Measurements from ENCODE around the gene ABHD15.

ABHD15 gene, protein sequence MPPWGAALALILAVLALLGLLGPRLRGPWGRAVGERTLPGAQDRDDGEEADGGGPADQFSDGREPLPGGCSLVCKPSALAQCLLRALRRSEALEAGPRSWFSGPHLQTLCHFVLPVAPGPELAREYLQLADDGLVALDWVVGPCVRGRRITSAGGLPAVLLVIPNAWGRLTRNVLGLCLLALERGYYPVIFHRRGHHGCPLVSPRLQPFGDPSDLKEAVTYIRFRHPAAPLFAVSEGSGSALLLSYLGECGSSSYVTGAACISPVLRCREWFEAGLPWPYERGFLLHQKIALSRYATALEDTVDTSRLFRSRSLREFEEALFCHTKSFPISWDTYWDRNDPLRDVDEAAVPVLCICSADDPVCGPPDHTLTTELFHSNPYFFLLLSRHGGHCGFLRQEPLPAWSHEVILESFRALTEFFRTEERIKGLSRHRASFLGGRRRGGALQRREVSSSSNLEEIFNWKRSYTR

DNA sequence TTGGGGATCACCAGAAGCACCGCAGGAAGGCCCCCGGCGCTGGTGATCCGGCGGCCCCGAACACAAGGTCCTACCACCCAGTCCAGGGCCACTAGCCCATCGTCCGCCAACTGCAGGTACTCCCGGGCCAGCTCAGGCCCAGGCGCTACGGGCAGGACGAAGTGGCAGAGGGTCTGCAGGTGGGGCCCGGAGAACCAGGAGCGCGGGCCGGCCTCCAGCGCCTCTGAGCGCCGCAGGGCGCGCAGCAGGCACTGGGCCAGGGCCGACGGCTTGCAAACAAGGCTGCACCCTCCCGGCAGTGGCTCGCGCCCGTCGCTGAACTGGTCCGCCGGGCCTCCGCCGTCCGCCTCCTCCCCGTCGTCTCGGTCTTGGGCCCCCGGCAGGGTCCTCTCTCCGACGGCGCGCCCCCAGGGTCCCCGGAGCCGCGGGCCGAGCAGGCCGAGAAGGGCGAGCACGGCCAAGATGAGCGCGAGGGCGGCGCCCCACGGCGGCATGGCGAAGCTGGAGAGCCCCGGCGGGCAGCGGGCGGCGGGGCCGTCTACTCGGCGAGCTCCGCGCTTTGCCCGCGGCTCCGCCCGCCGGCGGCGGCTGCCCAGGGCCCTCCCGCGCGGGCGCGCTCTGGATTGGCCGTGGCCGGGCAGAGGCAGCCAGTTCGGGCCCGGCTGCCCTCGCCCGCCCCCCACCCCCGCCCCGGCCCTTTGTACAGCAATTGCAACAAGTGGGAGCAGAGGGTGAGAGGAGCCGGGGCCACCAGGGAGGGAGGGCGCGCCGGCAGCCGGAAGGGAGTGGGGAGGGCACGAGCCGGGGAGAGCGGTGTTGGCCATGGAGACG lies at the start of gene ABHD15:
ABHD15 (minus strand) TSS at position 565 of the 831 bp plus-strand sequence; CDS start at position 494, 71 bp downstream.
- H4K20me1 ChIP-seq (ENCODE audit: control insufficient read depth, insufficient read depth, low read depth, low read length): no peaks in the 10 kb centered on the region

DNA sequence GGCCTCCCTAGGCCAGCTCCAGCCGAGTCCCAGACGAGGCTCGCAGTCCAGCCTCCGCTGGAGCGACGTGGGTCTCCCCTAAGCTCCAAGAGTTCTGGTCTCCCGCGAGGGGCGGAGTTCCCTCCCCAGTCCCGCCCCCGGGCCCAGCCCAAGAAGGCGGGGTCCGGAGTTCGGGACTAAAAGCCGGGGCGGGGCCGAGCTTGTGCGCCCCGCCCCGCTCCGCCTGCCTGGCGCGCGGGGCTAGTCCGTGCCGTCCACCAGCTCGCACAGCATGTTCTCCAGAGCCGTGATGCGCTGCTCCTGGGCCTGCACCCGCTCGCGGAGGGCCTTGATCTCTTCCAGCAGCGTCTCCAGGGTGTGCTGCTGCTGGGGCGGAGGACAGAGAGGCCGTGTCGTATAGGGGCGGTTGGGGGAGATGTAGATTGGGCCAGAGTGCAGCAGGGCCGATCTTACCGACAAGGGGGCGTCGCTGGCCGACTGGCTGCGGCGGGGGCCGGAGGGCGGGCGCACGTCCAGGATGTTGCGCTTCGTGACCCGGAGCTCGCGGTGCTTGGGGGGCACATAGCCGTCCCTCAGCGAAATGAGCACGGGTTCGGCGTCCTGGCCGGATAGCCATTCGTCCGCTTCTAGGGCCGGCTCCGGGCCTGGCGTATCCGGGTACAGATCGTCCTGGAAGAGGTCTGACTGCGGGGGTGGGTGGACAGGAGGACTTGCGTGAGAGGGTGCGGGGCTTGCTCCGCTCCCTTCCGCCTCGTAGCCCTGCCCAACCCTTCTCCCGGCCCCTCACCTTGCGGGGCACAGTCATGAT lies 48.9 kb upstream of the ABHD15 start:
- H3K27ac ChIP-seq (ENCODE audit: low read depth, low read length): no peak overlapping the region
- peaks cover 50% of the 10 kb centered on the region for H3K4me1 ChIP-seq (ENCODE audit: control insufficient read depth, low read length)
- peak overlapping the region; percentile 70 for H3K4me3 ChIP-seq (ENCODE audit: low read length)
- H3K36me3 ChIP-seq (ENCODE audit: control insufficient read depth, low read length): peaks cover 9% of the 10 kb centered on the region; the same call in 1 of the 2 replicates
- H3K79me2 ChIP-seq (ENCODE audit: control insufficient read depth, low read length): no peaks in the 10 kb centered on the region
- peaks cover 17% of the 10 kb centered on the region for H4K20me1 ChIP-seq (ENCODE audit: control insufficient read depth, insufficient read depth, low read depth, low read length)
- peaks cover 3% of the 10 kb centered on the region for H3F3A ChIP-seq (ENCODE audit: control insufficient read depth, insufficient read depth)
- H3K4me2 ChIP-seq (ENCODE audit: low read length): peak overlapping the region; percentile 78
- TF ChIP-seq EZH2phosphoT487 (IDR thresholded peaks at IDR 0.05; ENCODE audit: borderline replicate concordance, low read length): no peak; the same call in 1 of the 2 replicates
- TF ChIP-seq, protein P1, sequence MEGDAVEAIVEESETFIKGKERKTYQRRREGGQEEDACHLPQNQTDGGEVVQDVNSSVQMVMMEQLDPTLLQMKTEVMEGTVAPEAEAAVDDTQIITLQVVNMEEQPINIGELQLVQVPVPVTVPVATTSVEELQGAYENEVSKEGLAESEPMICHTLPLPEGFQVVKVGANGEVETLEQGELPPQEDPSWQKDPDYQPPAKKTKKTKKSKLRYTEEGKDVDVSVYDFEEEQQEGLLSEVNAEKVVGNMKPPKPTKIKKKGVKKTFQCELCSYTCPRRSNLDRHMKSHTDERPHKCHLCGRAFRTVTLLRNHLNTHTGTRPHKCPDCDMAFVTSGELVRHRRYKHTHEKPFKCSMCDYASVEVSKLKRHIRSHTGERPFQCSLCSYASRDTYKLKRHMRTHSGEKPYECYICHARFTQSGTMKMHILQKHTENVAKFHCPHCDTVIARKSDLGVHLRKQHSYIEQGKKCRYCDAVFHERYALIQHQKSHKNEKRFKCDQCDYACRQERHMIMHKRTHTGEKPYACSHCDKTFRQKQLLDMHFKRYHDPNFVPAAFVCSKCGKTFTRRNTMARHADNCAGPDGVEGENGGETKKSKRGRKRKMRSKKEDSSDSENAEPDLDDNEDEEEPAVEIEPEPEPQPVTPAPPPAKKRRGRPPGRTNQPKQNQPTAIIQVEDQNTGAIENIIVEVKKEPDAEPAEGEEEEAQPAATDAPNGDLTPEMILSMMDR (IDR thresholded peaks at IDR 0.05; ENCODE audit: low read depth, low read length, poor library complexity, severe bottlenecking): no peak
- no peaks in the 10 kb centered on the region for H3K9me3 ChIP-seq (ENCODE audit: control insufficient read depth, insufficient read depth, low read length)
- H3K9me2 ChIP-seq (replicated peaks; ENCODE audit: control insufficient read depth, low read length): no peaks in the 10 kb centered on the region
- H3K27me3 ChIP-seq (ENCODE audit: control insufficient read depth, low read length): peaks cover 13% of the 10 kb centered on the region

More for the DNA sequence above, at the start of gene ABHD15:
- H3K27me3 ChIP-seq (ENCODE audit: control insufficient read depth, low read length): no peaks in the 10 kb centered on the region
- TF ChIP-seq, protein P1 (IDR thresholded peaks at IDR 0.05; ENCODE audit: low read depth, low read length, poor library complexity, severe bottlenecking): no peak
- TF ChIP-seq EZH2phosphoT487 (IDR thresholded peaks at IDR 0.05; ENCODE audit: borderline replicate concordance, low read length): no peak
- H3K36me3 ChIP-seq (ENCODE audit: control insufficient read depth, low read length): peaks cover 24% of the 10 kb centered on the region
- H3K9me3 ChIP-seq (ENCODE audit: control insufficient read depth, insufficient read depth, low read length): no peaks in the 10 kb centered on the region
- H3K27ac ChIP-seq (ENCODE audit: low read depth, low read length): peak within 1 kb of the TSS; percentile 89
- H3K4me2 ChIP-seq (ENCODE audit: low read length): peak within 1 kb of the TSS; percentile 88
- peak within 1 kb of the TSS; percentile 91 for H3K4me3 ChIP-seq (ENCODE audit: low read length)
- H3K79me2 ChIP-seq (ENCODE audit: control insufficient read depth, low read length): peaks cover 34% of the 10 kb centered on the region
- H3K4me1 ChIP-seq (ENCODE audit: control insufficient read depth, low read length): peaks cover 35% of the 10 kb centered on the region
- peaks cover 10% of the 10 kb centered on the region for H3F3A ChIP-seq (ENCODE audit: control insufficient read depth, insufficient read depth)
- H3K9me2 ChIP-seq (replicated peaks; ENCODE audit: control insufficient read depth, low read length): no peaks in the 10 kb centered on the region

DNA sequence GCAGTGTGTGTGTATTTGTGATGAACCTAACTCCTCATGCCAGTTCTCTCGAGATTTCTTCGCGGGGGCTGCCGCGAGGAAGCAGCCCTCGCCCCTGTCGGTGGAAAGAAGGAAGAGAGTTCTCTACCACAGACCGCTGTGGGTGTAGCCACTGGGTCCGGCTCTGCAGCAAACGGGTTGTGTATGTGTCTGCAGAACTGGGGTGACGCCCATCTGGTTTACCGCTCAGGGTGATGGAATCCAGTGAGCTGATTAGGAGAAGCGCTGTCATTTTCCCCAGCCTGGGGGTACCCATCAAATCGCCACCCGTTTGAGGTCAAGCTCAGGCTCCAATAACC lies 48.2 kb upstream of the ABHD15 start:
- Histone ChIP-seq H3K4me1 (ENCODE audit: control insufficient read depth, low read length) (peaks cover 50% of the 10 kb centered on the region), H3K4me2 (ENCODE audit: low read length) (peak overlapping the region; percentile 78), H3K9me3 (ENCODE audit: control insufficient read depth, insufficient read depth, low read length) (no peaks in the 10 kb centered on the region), H3F3A (ENCODE audit: control insufficient read depth, insufficient read depth) (peaks cover 3% of the 10 kb centered on the region), H3K36me3 (ENCODE audit: control insufficient read depth, low read length) (peaks cover 10% of the 10 kb centered on the region; the same call in 1 of the 2 replicates), H3K9me2 (replicated peaks; ENCODE audit: control insufficient read depth, low read length) (no peaks in the 10 kb centered on the region), H3K4me3 (ENCODE audit: low read length) (peak overlapping the region; percentile 70), H3K27ac (ENCODE audit: low read depth, low read length) (no peak overlapping the region), H4K20me1 (ENCODE audit: control insufficient read depth, insufficient read depth, low read depth, low read length) (peaks cover 17% of the 10 kb centered on the region), H3K79me2 (ENCODE audit: control insufficient read depth, low read length) (no peaks in the 10 kb centered on the region), H3K27me3 (ENCODE audit: control insufficient read depth, low read length) (peaks cover 13% of the 10 kb centered on the region)
- TF ChIP-seq EZH2phosphoT487 (IDR thresholded peaks at IDR 0.05; ENCODE audit: borderline replicate concordance, low read length): no peak
- TF ChIP-seq, protein P1 (IDR thresholded peaks at IDR 0.05; ENCODE audit: low read depth, low read length, poor library complexity, severe bottlenecking): no peak

Measured in DOHH2 (cell line).